Upper lobe of right lung (tissue), 1 donor: ENCODE measurements around the gene CA10. TPM values are rescaled to one million over a fixed set of nuclear protein-coding genes. Genes with fewer than 3 reads are reported as not detected.
A peak's percentile ranks its signal among the peaks of the same experiment; 100 is the strongest.

Experiments used
- ATAC-seq: fragments of 200-7000 bp; cut with Tn5 transposase; one replicate; pipeline ENCODE4 v1.9.1; 2020; ENCODE audit warnings: mild to moderate bottlenecking, moderate library complexity
- DNase-seq: peaks from one replicate; pipeline ENCODE4 v3.0.0-alpha.2; 2020
- H3K27ac ChIP-seq: fragments of 200-600 bp; one replicate; pipeline ENCODE4 v1.8.0; 2022
- H3K27me3 ChIP-seq: fragments of 200-600 bp; one replicate; pipeline ENCODE4 v1.8.0; 2022; ENCODE audit warnings: mild to moderate bottlenecking
- H3K36me3 ChIP-seq: fragments of 200-600 bp; one replicate; pipeline ENCODE4 v1.8.0; 2022
- H3K4me1 ChIP-seq: fragments of 200-600 bp; one replicate; pipeline ENCODE4 v1.8.0; 2022
- H3K4me3 ChIP-seq: fragments of 200-600 bp; one replicate; pipeline ENCODE4 v1.8.0; 2022; ENCODE audit warnings: mild to moderate bottlenecking
- H3K9me3 ChIP-seq: fragments of 200-600 bp; one replicate; pipeline ENCODE4 v1.8.0; 2022
- intact Hi-C: fragments of 100-400 bp; cut with DNase I; formaldehyde crosslinking; loops from one replicate; pipeline ENCODE4 v1.11.0; 2022
- total RNA-seq: library from RNA; stranded (reverse); fragmentation: NEBNext Ultra II Directional; extraction: Animal tissue kit (Norgen Biotek cat#: 25700); gene quantifications from one replicate; pipeline ENCODE4 v1.2.1, GENCODE V29; 2021
- TF ChIP-seq, protein P1 (sequence below): fragments of 200-600 bp; IDR thresholded peaks from one replicate; pipeline ENCODE4 v1.8.0; 2022; ENCODE audit warnings: antibody characterized with exemption
- donor health status: DM: no; HTN: yes; CAD: no; lungs with severe emphysema.

CA10 gene
- total RNA-seq, 1 donor from 2014 or later: not detected

DNA sequence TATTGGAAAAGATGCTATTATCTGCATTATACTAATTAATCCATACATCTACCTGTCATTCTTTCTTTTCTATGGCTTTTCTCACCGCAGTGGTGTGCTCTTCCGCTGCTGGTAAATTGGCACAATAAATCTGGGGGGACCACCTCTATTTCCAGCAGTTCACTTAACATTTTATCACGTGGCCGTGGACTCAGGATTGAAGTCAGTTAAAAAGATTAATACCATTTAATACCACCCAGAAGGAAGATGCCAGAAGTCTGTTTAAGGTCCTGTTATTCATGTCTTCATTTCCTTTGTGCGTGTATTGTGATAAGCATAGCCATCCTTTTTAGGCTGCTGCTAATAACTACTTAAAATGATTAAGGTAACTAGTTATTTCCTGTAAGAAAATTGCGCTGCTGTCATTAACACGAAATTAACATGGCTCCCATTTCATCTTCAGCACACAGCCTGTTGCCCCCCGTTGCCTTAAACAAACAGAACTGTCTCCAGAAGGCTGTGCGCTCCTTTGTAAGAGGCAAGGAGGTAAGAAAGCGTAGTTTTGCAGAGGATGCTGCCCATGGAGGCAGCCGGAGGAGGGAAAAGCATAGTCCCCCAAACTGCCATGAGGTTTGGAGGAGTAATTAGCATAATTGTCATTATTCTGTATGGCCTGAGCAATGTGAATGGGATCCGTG is 483.8 kb downstream of the CA10 start:
- ATAC-seq (no peak), DNase-seq (no peak)
- intact Hi-C loops: no loop called here
- no peak overlapping the region for H3K4me3 ChIP-seq
- no peaks in the 10 kb centered on the region for H3K36me3 ChIP-seq
- no peaks in the 10 kb centered on the region for H3K9me3 ChIP-seq
- no peak overlapping the region for H3K27ac ChIP-seq
- TF ChIP-seq, protein P1, sequence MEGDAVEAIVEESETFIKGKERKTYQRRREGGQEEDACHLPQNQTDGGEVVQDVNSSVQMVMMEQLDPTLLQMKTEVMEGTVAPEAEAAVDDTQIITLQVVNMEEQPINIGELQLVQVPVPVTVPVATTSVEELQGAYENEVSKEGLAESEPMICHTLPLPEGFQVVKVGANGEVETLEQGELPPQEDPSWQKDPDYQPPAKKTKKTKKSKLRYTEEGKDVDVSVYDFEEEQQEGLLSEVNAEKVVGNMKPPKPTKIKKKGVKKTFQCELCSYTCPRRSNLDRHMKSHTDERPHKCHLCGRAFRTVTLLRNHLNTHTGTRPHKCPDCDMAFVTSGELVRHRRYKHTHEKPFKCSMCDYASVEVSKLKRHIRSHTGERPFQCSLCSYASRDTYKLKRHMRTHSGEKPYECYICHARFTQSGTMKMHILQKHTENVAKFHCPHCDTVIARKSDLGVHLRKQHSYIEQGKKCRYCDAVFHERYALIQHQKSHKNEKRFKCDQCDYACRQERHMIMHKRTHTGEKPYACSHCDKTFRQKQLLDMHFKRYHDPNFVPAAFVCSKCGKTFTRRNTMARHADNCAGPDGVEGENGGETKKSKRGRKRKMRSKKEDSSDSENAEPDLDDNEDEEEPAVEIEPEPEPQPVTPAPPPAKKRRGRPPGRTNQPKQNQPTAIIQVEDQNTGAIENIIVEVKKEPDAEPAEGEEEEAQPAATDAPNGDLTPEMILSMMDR: no peak
- H3K27me3 ChIP-seq: no peaks in the 10 kb centered on the region
- no peaks in the 10 kb centered on the region for H3K4me1 ChIP-seq

DNA sequence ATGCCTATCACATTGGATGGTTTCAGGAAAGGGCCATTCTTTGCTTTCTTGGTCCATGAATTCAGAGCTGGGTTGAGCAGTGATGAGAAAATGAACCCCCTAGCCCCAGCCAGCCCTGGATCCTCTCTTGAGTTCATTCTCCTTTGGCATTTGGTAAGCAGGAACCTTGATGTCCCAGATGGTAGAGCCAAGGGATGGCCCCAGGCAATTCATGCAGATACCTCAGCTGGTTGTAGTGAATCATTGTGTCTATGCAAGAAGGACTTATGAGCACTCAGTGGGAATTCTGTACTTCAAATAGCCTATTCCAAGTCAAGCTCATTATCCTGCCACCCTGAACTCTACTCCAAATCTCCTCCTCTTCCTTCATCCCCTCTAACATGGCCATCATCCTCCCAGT is 485.4 kb downstream of the CA10 start:
- no peak for DNase-seq
- Histone ChIP-seq H3K27ac (no peak overlapping the region), H3K4me1 (no peaks in the 10 kb centered on the region), H3K36me3 (no peaks in the 10 kb centered on the region), H3K9me3 (no peaks in the 10 kb centered on the region), H3K4me3 (no peak overlapping the region), H3K27me3 (no peaks in the 10 kb centered on the region)
- ATAC-seq: no peak
- intact Hi-C loops: no loop called here
- TF ChIP-seq, protein P1: no peak

DNA sequence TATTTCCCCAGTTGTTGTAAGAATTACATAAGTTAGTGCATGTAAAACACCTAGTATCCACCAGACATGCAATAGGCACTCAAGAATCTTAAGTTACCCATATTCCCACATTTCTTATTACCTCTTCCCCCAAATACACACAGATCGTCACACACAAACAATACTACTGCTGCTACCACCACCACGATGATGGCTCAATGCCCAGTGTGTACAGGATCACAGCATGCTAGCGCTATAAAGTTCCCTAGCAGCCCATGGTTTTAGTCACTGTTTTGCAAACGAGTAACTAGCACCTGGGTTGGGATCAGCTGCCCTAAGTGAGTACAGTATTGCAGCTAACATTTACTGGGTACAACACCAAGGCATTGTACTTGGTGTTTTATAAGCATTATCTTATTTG is 486.4 kb downstream of the CA10 start:
- Histone ChIP-seq H3K27me3 (no peaks in the 10 kb centered on the region), H3K36me3 (no peaks in the 10 kb centered on the region), H3K9me3 (no peaks in the 10 kb centered on the region), H3K27ac (no peak overlapping the region), H3K4me1 (no peaks in the 10 kb centered on the region), H3K4me3 (no peak overlapping the region)
- intact Hi-C loops: no loop called here
- no peak for DNase-seq
- no peak for ATAC-seq
- TF ChIP-seq, protein P1: no peak

DNA sequence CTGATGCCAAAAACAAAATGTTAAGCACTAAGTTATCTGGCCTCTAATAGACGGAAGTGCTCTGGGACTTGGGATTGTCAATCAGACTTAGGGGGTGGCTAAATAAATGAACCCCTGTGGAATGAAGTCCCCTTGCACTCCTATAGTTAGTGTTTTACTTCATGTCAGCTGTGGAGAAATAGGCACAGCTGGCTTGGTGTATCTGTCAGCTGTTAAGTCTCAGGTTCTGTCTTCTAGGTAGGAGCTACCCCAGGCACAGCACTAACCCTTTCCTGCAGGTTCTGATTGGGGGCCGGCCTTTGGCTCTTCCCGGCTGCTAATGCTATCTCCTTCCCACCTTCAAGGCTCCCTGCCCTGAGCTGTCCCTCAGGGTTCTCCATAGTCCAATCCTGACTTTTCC is 487.6 kb downstream of the CA10 start:
- no peaks in the 10 kb centered on the region for H3K9me3 ChIP-seq
- no peak overlapping the region for H3K27ac ChIP-seq
- DNase-seq: no peak
- H3K4me3 ChIP-seq: no peak overlapping the region
- no peaks in the 10 kb centered on the region for H3K36me3 ChIP-seq
- no peaks in the 10 kb centered on the region for H3K27me3 ChIP-seq
- H3K4me1 ChIP-seq: no peaks in the 10 kb centered on the region
- intact Hi-C loops: no loop called here
- no peak for ATAC-seq
- TF ChIP-seq, protein P1: no peak

DNA sequence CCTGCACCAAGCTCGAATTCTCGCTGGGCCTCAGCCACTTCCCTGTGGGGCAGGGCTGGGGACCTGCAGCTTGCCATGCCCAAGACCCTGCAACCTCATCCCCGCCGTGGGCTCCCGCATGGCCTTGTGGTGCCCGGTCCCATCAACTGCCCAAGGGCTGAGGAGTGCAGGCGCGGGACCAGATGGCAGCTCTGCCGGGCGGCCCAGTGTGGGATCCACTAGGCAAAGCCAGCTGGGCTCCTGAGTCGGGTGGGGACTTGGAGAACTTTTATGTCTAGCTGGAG is 489.6 kb downstream of the CA10 start:
- Histone ChIP-seq H3K36me3 (no peaks in the 10 kb centered on the region), H3K4me3 (no peak overlapping the region), H3K27me3 (no peaks in the 10 kb centered on the region), H3K9me3 (no peaks in the 10 kb centered on the region), H3K4me1 (no peaks in the 10 kb centered on the region), H3K27ac (no peak overlapping the region)
- ATAC-seq (peak; percentile 34), DNase-seq (no peak)
- TF ChIP-seq, protein P1: no peak
- intact Hi-C loops: no loop called here
